IPS-20b (cell line): ENCODE results near the gene MTA3.
"Not testable (repeated sequence)": the region's sequence is repeated elsewhere in the genome, so short reads cannot be mapped to it uniquely, and the experiment has no call there.

Source experiments
- H3K27ac ChIP-seq: one replicate; pipeline ENCODE4 v1.5.1; 2013; ENCODE audit warnings: low read length
- H3K27me3 ChIP-seq: 2 replicates; pipeline ENCODE4 v1.6.1; 2013; ENCODE audit warnings: mild to moderate bottlenecking, low read length, inconsistent platforms; ENCODE audit not compliant: insufficient read depth
- H3K36me3 ChIP-seq: 2 replicates; pipeline ENCODE4 v1.6.1; 2013; ENCODE audit warnings: low read depth, mild to moderate bottlenecking, inconsistent platforms, low read length, moderate library complexity; ENCODE audit not compliant: insufficient read depth
- H3K4me1 ChIP-seq: 2 replicates; pipeline ENCODE4 v1.6.1; 2013; ENCODE audit warnings: mild to moderate bottlenecking, control low read depth, inconsistent platforms, low read length, moderate library complexity; ENCODE audit not compliant: insufficient read depth
- H3K4me3 ChIP-seq: 2 replicates; pipeline ENCODE4 v1.5.1; 2013; ENCODE audit warnings: mild to moderate bottlenecking, low read length, inconsistent platforms
- H3K9ac ChIP-seq: 2 replicates; pipeline ENCODE4 v1.6.1; 2013; ENCODE audit warnings: low read depth, mild to moderate bottlenecking, inconsistent platforms, low read length, moderate library complexity
- H3K9me3 ChIP-seq: 2 replicates; pipeline ENCODE4 v1.6.1; 2013; ENCODE audit warnings: mild to moderate bottlenecking, low read depth, low read length, inconsistent platforms; ENCODE audit not compliant: insufficient read depth

Gene MTA3

DNA sequence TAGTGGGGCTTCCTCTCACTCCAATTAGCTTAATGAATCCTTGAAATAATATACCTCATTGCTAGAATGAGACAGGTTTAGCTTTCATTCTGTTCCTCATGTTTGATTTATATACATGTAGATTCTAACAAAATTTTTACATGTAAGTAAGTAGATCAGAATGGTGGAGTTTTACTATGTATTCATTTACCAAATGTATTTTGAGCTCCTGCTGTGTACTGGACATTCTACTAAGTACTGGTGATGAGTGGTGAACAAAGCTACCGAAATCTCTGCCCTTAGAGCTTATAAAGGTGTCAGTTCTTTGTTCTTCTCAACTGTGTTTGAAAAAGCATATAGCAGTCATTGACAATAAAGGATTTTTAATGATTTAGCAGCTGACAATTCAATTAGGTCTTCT lies 19.7 kb downstream of the MTA3 start:
- Histone ChIP-seq H3K4me3 (no peak overlapping the region), H3K4me1 (no peaks in the 10 kb centered on the region), H3K27ac (no peak overlapping the region), H3K36me3 (peaks cover 69% of the 10 kb centered on the region), H3K9ac (no peak overlapping the region), H3K9me3 (no peaks in the 10 kb centered on the region), H3K27me3 (no peaks in the 10 kb centered on the region)

DNA sequence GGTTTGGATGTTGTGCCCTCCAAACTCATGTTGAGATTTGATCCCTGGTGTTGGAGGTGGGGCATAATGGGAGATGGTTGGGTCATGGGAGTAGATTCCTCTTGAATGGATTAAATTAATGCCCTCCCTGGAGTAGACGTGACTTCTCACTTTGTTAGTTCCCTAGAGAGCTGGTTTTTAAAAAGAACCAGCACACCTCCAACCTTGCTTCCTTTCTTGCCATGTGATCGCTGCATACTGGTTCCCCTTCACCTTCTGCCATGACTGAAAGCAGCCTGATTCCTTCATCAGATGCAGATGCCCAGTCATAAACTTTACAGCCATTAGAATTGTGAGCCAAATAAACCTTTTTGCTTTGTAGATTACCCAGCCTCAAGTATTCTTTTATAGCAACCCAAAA lies 21.7 kb downstream of the MTA3 start:
- no peaks in the 10 kb centered on the region for H3K4me1 ChIP-seq
- H3K4me3 ChIP-seq = no peak overlapping the region
- H3K27ac ChIP-seq = no peak overlapping the region
- H3K36me3 ChIP-seq = peaks cover 50% of the 10 kb centered on the region
- H3K9ac ChIP-seq = no peak overlapping the region
- H3K9me3 ChIP-seq = no peaks in the 10 kb centered on the region
- H3K27me3 ChIP-seq = no peaks in the 10 kb centered on the region

DNA sequence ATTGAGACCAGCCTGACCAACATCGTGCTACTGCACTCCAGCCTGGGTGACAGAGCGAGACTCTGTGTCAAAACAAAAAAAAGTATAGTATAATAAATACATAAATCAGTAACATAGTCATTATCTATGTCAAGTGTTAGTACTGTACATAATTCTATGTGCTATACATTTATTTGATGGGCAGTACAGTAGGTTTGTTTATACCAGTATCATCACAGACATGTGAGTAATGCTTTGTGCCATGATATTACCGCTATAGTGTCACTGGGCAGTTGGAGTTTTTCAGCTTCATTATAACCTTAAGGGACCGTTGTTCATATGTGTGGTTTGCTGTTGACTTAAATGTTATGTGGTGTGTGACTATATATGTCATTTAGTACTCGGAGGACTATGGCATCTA lies 24.9 kb downstream of the MTA3 start:
- H3K4me1 ChIP-seq = no peaks in the 10 kb centered on the region
- H3K27ac ChIP-seq = no peak overlapping the region
- H3K9ac ChIP-seq = no peak overlapping the region
- peaks cover 30% of the 10 kb centered on the region for H3K36me3 ChIP-seq
- H3K27me3 ChIP-seq = no peaks in the 10 kb centered on the region
- H3K4me3 ChIP-seq = no peak overlapping the region
- no peaks in the 10 kb centered on the region for H3K9me3 ChIP-seq

DNA sequence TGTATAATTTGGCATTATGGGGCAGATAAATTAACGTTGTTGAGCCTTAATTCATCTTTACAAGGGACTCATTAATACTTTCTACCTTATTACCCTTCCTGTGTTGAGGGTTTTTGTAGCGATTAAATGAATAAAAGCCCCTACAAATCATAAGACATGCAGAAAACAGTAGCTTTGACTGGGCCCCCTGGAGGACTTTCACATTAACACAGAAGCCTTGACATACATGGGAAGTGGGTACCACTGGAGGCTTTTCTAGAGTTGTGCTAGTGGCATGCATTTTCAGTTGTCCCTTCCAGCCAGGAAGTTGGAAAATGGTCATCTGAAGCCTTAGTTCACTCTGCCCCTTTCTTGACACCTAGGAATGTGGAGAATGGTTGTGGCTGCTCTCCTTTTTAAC lies 30.2 kb downstream of the MTA3 start:
- no peak overlapping the region for H3K27ac ChIP-seq
- no peak overlapping the region for H3K9ac ChIP-seq
- no peaks in the 10 kb centered on the region; the same call in 1 of the 2 replicates for H3K4me1 ChIP-seq
- H3K36me3 ChIP-seq = peaks cover 28% of the 10 kb centered on the region
- H3K9me3 ChIP-seq = no peaks in the 10 kb centered on the region
- no peak overlapping the region for H3K4me3 ChIP-seq
- no peaks in the 10 kb centered on the region for H3K27me3 ChIP-seq

DNA sequence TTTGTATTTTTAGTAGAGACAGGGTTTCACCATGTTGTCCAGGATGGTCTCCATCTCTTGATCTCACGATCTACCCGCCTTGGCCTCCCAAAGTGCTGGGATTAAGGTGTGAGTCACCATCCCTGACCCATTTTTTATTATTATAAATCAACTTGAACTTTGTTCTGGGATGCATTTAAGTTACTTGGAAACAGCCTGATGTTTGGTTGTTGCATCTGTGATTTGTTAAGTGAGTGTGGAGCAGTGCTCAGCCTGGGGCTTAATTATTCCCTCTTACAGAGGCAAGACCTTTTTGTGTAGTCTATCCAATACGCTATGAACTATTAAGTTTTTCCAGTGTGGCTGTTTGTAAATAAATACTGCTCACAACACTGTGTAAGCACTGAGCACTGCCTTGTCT lies 32.6 kb downstream of the MTA3 start:
- peaks cover 30% of the 10 kb centered on the region for H3K36me3 ChIP-seq
- H3K9me3 ChIP-seq = no peaks in the 10 kb centered on the region
- no peaks in the 10 kb centered on the region for H3K27me3 ChIP-seq
- no peak overlapping the region for H3K9ac ChIP-seq
- H3K4me1 ChIP-seq = no peaks in the 10 kb centered on the region; the same call in 1 of the 2 replicates
- no peak overlapping the region for H3K27ac ChIP-seq
- H3K4me3 ChIP-seq = no peak overlapping the region

DNA sequence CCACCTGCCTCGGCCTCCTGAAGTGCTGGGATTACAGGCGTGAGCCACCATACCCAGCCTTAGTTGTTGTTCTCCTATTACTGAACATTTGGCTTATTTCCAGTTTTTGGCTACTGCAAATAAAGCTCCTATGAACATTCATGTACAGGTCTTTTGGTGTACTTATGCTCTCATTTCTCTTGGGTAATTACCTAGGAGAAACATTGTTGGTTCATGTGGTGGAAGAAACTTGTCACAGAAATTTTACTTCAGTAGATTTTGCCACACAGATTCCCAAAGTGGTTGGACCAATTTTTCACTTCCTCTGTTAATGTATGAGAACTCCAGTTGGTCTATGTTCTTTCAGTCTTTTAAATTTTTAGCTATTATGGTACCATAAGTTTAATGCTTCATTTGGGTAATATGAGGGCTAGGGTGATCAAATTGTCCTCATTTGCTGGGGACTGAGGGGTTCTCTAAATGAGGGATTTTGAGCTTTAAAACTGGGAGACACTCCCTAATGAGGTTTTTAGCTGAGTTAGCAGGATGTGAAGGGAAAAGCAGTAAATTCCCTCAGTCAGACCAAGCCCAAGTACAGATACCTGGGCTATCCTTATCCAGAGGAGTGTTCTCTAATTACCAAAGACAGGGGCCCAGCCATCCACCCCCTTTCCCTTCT lies 33.9 kb downstream of the MTA3 start:
- H3K27ac ChIP-seq = no peak overlapping the region
- no peaks in the 10 kb centered on the region for H3K9me3 ChIP-seq
- H3K27me3 ChIP-seq = no peaks in the 10 kb centered on the region
- H3K4me3 ChIP-seq = no peak overlapping the region
- no peaks in the 10 kb centered on the region; the same call in 1 of the 2 replicates for H3K4me1 ChIP-seq
- peaks cover 30% of the 10 kb centered on the region for H3K36me3 ChIP-seq
- H3K9ac ChIP-seq = no peak overlapping the region

DNA sequence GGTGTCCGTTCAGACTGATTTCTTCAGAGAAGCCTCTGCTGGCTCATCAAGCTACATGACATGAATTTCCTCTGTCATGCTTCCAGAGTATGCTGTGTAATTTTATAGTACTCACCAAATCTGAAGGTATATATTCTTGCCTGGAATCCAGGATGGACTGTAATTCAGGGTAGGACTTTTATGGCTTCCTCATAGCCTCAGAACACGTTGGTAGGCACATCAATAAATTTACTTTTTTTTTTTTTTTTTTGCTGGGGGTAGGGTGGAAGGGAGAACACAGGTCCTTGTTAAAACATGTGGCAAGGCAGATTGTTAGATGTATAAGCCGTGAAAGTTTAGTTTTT lies 34.4 kb downstream of the MTA3 start:
- H3K36me3 ChIP-seq = peaks cover 30% of the 10 kb centered on the region
- no peaks in the 10 kb centered on the region; the same call in 1 of the 2 replicates for H3K4me1 ChIP-seq
- H3K27me3 ChIP-seq = no peaks in the 10 kb centered on the region
- H3K9ac ChIP-seq = no peak overlapping the region
- H3K27ac ChIP-seq = no peak overlapping the region
- H3K9me3 ChIP-seq = no peaks in the 10 kb centered on the region
- no peak overlapping the region for H3K4me3 ChIP-seq

DNA sequence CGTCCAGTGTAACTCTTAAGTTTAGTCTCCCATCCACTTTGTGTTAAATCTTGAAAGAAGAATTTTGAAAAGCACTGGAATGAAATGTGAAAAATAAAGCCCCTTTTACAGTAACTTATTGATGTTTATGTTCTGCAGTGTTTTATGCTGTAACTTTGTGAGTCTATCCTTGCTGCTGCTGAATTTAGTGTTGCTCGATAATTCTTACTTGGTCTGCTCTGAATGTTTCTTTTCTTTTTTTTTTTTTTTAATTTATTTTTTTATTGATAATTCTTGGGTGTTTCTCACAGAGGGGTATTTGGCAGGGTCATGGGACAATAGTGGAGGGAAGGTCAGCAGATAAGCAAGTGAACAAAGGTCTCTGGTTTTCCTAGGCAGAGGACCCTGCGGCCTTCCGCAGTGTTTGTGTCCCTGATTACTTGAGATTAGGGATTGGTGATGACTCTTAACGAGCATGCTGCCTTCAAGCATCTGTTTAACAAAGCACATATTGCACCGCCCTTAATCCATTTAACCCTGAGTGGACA lies 36.0 kb downstream of the MTA3 start:
- H3K9me3 ChIP-seq, H3K27me3 ChIP-seq, H3K4me1 ChIP-seq, H3K9ac ChIP-seq, H3K27ac ChIP-seq, H3K4me3 ChIP-seq: not testable (repeated sequence)
- peaks cover 37% of the 10 kb centered on the region for H3K36me3 ChIP-seq

DNA sequence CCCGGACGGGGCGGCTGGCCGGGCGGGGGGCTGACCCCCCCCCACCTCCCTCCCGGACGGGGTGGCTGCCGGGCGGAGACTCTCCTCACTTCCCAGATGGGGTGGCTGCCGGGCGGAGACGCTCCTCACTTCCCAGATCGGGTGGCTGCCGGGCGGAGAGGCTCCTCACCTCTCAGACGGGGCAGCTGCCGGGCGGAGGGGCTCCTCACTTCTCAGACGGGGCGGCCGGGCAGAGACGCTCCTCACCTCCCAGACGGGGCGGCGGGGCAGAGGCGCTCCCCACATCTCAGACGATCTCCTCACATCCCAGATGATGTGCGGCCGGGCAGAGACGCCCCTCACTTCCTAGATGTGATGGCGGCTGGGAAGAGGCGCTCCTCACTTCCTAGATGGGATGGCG lies 37.7 kb downstream of the MTA3 start:
- not testable (repeated sequence) for H3K9me3 ChIP-seq, H3K4me1 ChIP-seq, H3K27ac ChIP-seq, H3K27me3 ChIP-seq, H3K4me3 ChIP-seq, H3K9ac ChIP-seq
- H3K36me3 ChIP-seq = peaks cover 48% of the 10 kb centered on the region

DNA sequence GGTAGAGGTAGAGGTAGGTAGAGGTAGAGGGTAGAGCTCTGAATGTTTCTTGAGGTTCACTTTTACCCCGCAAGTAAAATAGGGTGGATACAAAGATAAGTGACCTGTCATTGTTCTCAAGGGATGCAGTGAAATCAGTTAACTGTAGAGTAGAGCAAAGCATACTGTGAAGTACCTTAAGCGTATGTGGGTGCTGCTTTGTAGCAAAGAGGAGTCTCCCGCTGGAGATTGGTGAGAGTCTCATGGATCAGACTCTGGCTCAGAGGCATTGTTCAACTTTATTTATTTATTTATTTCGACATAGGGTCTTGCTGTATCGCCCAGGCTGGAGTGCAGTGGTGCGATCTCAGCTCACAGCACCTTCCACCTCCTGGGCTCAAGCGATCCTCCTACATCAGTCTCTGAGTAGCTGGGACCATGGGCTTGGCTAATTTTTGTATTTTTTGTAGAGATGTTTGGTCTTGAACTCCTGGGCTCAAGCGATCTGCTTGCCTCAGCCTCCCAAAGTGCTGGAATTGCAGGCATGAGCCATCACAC lies 38.7 kb downstream of the MTA3 start:
- H3K27ac ChIP-seq = no peak overlapping the region
- H3K9ac ChIP-seq = no peak overlapping the region
- H3K27me3 ChIP-seq = no peaks in the 10 kb centered on the region

DNA sequence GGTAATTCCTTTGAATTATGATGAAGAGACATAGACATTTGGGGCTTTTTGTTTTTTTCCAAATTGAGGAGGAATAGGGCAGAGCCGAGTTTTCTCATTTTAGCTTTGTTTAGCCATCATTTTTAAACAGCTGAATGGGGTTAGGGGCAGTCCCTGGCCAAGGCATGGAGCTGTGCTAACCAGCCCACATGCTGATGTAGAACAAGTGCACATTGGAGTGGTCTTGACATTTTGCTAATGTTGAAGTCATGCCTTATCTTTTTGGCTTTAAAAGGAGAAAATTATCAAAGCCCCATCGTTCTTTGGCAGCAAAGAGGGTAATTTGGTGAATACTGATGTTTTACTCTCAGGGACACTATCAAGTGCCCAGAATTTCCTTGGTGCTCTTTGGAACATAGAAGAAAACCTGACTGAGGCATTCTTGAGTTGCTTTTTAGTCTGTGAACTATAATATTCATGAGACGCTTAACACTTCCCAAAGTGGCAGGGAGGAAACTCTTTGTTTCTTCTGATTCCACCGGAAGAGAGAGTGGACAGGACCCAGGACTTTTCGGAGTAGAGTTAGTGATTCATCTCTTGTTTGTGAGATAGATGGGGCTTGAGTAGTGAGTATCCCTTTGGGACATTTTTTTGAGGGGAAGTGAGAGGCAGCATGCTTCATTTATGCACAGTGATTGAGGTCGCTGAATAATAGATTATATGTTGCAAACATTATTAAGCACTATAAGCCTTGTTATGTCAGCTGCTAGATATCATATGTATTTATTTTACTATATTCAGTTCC lies 45.0 kb downstream of the MTA3 start:
- Histone ChIP-seq H3K9me3 (no peaks in the 10 kb centered on the region), H3K36me3 (peaks cover 81% of the 10 kb centered on the region), H3K4me1 (no peaks in the 10 kb centered on the region), H3K4me3 (no peak overlapping the region), H3K9ac (no peak overlapping the region), H3K27me3 (no peaks in the 10 kb centered on the region), H3K27ac (no peak overlapping the region)

More for the DNA sequence above, 38.7 kb downstream of the MTA3 start:
- Histone ChIP-seq H3K4me3 (no peak overlapping the region), H3K36me3 (peaks cover 48% of the 10 kb centered on the region), H3K9me3 (no peaks in the 10 kb centered on the region), H3K4me1 (no peaks in the 10 kb centered on the region; the same call in 1 of the 2 replicates)

DNA sequence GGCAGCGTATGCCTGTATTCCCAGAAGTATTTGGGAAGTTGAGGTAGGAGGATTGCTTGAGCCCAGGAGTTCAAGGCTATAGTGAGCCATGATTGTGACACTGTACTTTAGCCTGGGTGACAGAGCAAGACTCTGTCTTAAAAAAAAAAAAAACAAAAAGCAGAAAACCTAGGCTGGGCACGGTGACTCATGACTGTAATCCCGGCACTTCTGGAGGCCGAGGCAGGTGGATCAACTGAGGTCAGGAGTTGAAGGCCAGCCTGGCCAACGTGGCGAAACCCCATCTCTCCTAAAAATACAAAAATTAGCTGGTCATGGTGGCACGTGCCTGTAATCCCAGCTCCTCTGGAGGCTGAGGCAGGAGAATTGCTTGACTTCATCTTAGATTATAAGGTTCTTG lies 46.4 kb downstream of the MTA3 start:
- Histone ChIP-seq H3K36me3 (peaks cover 83% of the 10 kb centered on the region), H3K9me3 (no peaks in the 10 kb centered on the region), H3K27ac (no peak overlapping the region)

More for the DNA sequence above, 46.4 kb downstream of the MTA3 start:
- no peaks in the 10 kb centered on the region for H3K4me1 ChIP-seq
- H3K4me3 ChIP-seq = no peak overlapping the region
- no peak overlapping the region for H3K9ac ChIP-seq
- no peaks in the 10 kb centered on the region for H3K27me3 ChIP-seq
